ENCODE data around the gene PDE2A.

Gene PDE2A

DNA sequence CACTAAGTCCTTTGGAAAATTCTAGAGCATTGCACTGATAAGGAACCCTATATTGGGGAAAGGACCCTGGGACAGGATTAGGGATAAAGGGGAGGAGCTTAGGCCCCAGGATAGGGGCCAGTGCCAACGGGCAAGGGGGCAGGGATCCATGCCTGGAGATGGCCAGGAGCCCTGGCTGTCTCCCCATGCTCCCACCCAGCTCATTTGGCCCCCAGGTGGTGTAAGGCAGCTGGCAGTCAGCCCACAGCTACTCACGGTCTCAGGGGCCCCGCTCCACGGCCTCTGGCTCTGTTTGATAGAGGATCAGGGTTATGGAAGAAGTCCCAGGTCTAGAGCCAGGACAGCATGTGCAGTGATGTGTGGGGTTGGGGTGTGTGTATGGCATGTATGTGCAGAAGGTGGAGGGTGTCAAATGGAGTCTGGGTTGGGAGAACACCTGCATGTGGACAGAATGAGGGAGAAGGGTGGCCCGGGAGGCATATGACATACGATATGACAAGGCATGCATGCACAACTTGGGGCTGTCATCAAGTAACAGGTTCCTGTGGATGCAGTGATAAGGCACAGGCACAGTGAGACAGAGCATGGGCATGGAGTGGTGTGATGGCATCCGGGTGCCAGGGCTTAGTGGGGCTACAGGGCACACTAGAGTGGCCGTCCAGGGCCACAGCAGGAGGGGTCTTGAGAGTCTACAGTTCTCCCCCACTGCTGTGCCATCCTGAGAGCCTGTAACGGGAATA lies 18.4 kb upstream of the PDE2A start:
- Histone ChIP-seq H3K36me3 (ENCODE audit: control insufficient read depth, insufficient read depth, low read length) (peaks cover 69% of the 10 kb centered on the region), H3K27me3 (replicated peaks; ENCODE audit: control insufficient read depth, insufficient read depth, low read length) (no peaks in the 10 kb centered on the region), H3K4me3 (replicated peaks; ENCODE audit: low read depth, low read length) (no peak overlapping the region)
- TF ChIP-seq, protein P1, sequence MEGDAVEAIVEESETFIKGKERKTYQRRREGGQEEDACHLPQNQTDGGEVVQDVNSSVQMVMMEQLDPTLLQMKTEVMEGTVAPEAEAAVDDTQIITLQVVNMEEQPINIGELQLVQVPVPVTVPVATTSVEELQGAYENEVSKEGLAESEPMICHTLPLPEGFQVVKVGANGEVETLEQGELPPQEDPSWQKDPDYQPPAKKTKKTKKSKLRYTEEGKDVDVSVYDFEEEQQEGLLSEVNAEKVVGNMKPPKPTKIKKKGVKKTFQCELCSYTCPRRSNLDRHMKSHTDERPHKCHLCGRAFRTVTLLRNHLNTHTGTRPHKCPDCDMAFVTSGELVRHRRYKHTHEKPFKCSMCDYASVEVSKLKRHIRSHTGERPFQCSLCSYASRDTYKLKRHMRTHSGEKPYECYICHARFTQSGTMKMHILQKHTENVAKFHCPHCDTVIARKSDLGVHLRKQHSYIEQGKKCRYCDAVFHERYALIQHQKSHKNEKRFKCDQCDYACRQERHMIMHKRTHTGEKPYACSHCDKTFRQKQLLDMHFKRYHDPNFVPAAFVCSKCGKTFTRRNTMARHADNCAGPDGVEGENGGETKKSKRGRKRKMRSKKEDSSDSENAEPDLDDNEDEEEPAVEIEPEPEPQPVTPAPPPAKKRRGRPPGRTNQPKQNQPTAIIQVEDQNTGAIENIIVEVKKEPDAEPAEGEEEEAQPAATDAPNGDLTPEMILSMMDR (IDR thresholded peaks at IDR 0.05; ENCODE audit: insufficient read depth, low read length, poor library complexity, severe bottlenecking): no peak
- DNase-seq (ENCODE audit: extremely low read depth, insufficient read length): no peak

DNA sequence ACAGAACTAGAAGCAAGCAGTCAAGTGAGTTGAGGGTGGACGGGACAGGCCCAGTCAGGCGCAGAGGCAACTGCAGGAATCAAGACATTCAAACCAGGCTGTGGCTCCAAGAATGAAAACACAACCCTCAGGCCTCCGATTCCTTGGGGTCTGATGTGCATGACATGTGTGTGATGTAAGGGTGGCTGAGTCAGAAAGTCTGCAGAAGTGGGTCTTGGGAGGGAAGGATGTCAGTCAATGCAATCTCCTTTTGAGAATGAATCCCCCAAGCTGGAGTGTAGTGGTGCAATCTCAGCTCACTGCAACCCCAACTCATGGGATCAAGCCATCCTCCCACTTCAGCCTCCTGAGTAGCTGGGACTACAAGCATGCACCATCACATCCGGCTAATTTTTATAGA lies 15.9 kb upstream of the PDE2A start:
- TF ChIP-seq, protein P1 (IDR thresholded peaks at IDR 0.05; ENCODE audit: insufficient read depth, low read length, poor library complexity, severe bottlenecking): no peak
- no peak for DNase-seq (ENCODE audit: extremely low read depth, insufficient read length)
- Histone ChIP-seq H3K36me3 (ENCODE audit: control insufficient read depth, insufficient read depth, low read length) (peaks cover 60% of the 10 kb centered on the region), H3K4me3 (replicated peaks; ENCODE audit: low read depth, low read length) (no peak overlapping the region), H3K27me3 (replicated peaks; ENCODE audit: control insufficient read depth, insufficient read depth, low read length) (no peaks in the 10 kb centered on the region)

DNA sequence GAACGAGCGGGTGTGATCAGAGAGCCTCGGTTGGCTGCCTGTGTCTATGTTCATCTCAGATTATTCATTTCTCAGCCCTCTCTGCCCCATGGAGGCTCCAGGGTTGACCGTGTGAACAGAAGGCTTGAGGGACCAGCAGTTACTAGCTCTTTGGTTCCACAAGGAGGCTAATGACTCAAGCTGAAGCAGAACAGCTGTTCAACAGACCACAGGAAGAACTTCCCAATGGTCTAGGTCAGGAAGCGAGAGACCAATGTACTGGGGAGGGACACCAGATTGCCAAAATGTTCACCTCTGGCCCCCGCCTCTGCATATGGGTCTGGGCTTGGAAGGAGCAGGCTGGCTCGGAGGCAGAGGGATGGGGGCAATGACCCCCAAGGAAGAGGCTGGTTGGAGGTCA lies 14.7 kb upstream of the PDE2A start:
- TF ChIP-seq, protein P1 (IDR thresholded peaks at IDR 0.05; ENCODE audit: insufficient read depth, low read length, poor library complexity, severe bottlenecking): no peak
- DNase-seq (ENCODE audit: extremely low read depth, insufficient read length): no peak
- peaks cover 61% of the 10 kb centered on the region for H3K36me3 ChIP-seq (ENCODE audit: control insufficient read depth, insufficient read depth, low read length)
- H3K4me3 ChIP-seq (replicated peaks; ENCODE audit: low read depth, low read length): no peak overlapping the region
- H3K27me3 ChIP-seq (replicated peaks; ENCODE audit: control insufficient read depth, insufficient read depth, low read length): no peaks in the 10 kb centered on the region

DNA sequence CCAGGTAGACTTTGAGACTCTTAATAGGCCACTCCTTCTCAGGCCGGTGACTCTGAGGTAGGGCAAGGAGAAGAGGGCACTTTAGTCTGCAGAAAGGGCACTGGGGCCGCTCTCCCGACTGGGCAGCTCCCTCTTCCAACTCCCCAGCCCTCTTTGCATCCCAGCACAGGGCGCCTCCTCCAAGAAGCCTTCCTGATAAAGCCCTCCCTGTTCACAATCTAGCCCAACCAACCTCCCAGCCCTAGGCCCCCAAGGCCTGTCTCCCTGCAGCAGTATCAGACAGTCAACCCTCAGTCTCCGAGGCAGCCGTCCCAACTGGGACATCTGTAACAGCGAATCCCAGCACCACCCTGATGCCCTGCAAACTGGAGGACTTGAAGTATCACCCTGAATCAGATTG lies 14.3 kb upstream of the PDE2A start:
- TF ChIP-seq, protein P1 (IDR thresholded peaks at IDR 0.05; ENCODE audit: insufficient read depth, low read length, poor library complexity, severe bottlenecking): no peak
- Histone ChIP-seq H3K36me3 (ENCODE audit: control insufficient read depth, insufficient read depth, low read length) (peaks cover 57% of the 10 kb centered on the region), H3K4me3 (replicated peaks; ENCODE audit: low read depth, low read length) (no peak overlapping the region), H3K27me3 (replicated peaks; ENCODE audit: control insufficient read depth, insufficient read depth, low read length) (no peaks in the 10 kb centered on the region)
- DNase-seq (ENCODE audit: extremely low read depth, insufficient read length): no peak

DNA sequence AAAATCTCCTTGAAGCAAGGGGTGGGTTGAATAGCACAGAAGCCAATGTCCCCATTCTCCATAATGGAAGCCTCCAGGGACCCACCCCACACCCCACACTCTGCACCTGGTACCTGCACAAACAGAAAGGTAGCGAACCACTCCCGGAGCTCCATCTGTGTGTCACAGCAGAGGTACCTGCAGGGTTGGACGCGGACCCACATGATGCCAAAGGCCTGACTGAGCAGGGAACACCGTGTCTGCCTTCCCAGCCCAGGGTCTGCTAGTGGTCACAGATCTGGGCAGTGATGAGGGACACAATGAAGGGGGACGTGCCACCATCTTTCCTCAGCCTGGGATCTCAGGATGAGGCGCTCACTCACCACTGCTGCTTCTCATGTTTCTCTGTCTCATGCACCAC lies 13.1 kb upstream of the PDE2A start:
- H3K36me3 ChIP-seq (ENCODE audit: control insufficient read depth, insufficient read depth, low read length): peaks cover 46% of the 10 kb centered on the region
- TF ChIP-seq, protein P1 (IDR thresholded peaks at IDR 0.05; ENCODE audit: insufficient read depth, low read length, poor library complexity, severe bottlenecking): no peak

More for the DNA sequence above, 13.1 kb upstream of the PDE2A start:
- no peak for DNase-seq (ENCODE audit: extremely low read depth, insufficient read length)
- no peak overlapping the region for H3K4me3 ChIP-seq (replicated peaks; ENCODE audit: low read depth, low read length)
- H3K27me3 ChIP-seq (replicated peaks; ENCODE audit: control insufficient read depth, insufficient read depth, low read length): no peaks in the 10 kb centered on the region
